Measurements from ENCODE around the gene OR5T2.
"Not testable (repeated sequence)": the region's sequence is repeated elsewhere in the genome, so short reads cannot be mapped to it uniquely, and the experiment has no call there.

Gene OR5T2

GRCh38 chr11:56234155-56234554 lies at the start of gene OR5T2:
OR5T2 (minus strand) TSS chr11:56234255; CDS start chr11:56233062, 1,193 bp downstream.
- DNase-seq = no peak

GRCh38 chr11:56273854-56274253 lies 39.8 kb upstream of the OR5T2 start, which contains the start of gene OR5T1:
OR5T1 (plus strand) TSS chr11:56274154; CDS start chr11:56275639, 1,485 bp downstream.
- no peak for DNase-seq

GRCh38 chr11:56271092-56271491 lies 37.0 kb upstream of the OR5T2 start:
- no peak for DNase-seq

DNA sequence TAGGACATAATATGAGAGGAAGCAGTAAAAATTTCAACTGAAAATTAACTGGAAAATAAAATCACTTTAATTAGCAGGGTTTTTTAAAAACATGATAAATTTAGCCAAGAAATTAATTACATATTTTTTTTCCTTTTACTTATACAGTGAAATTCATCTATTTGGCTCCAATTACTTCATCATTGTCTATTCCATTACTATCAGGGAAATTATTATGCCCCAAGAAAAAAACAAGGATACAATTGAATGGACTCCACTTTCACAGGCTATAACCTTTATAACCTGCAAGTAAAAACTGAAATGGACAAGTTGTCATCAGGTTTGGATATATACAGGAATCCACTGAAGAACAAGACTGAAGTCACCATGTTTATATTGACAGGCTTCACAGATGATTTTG lies 17.9 kb upstream of the OR5T2 start, which contains the start of gene OR5T3:
OR5T3 (plus strand) TSS at position 301 of the 400 bp plus-strand sequence; CDS start at position 301, 0 bp downstream.
- DNase-seq = no peak

- DNase-seq = not testable (repeated sequence)
These were observed 14.3 kb downstream of the OR5T2 start for GRCh38 chr11:56219735-56220134.

GRCh38 chr11:56214537-56214936 lies 19.5 kb downstream of the OR5T2 start:
- DNase-seq = no peak

DNA sequence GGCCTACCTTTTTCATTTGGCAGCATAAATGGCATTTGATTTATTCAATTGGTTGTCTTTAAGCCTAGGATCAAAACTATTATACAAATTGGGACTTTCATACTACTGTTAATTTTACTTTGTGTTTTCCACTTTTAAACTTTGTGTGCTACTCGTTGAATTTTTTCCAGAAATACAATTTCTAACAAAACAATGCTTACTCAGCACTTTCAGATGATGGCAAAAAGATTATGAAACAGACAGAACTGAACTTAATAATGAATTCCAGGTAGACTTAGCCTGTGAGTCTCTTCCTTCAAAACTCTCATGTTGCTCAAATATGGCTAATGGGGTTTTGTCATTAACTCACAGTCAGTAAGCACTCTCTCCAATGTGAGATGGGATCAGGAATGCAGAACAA lies 26.3 kb downstream of the OR5T2 start:
- no peak for DNase-seq

DNA sequence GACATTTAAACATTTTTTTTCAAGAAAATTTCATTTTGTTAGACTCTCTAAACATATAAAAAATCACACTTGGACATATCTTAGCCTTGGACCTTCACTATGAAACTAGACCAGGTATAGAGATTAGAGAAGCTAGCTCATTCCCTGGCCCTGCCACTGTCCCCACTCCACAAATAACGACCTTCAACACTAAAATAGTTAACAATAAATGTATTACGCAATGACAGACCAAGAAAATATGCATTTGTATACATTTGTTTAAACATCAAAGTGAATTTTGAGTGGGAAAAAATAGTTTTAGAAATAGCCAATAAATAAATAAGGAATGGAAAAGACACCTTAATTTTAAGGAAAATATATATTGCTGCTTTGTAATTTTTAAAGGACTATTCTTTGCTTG lies 36.7 kb downstream of the OR5T2 start:
- DNase-seq = no peak

DNA sequence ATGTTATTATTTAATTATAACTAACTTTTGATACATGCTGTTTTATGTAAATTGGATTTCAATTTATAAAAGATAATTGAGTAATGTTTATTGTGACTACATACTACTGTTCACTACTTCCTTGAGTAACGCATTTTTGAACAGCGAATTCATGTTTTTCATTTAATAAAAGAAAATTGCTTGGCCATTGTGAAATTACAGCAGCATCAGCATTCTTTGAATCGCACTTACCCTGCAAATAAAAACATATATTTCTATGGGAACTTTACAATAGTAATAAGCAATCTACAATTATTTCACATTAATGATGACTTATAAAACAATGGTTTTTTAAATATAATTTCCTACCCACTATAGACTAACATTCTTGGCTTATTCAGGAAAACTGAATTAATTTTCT lies 37.4 kb downstream of the OR5T2 start:
- no peak for DNase-seq

GRCh38 chr11:56188602-56189001 lies 45.5 kb downstream of the OR5T2 start:
- DNase-seq = no peak

- no peak for DNase-seq
These were observed 50.6 kb downstream of the OR5T2 start for GRCh38 chr11:56183459-56183858.

Data from NCI-H1092 treated with DMSO at 0.1 percent for 48 hours (cell line).